Measurements from ENCODE around the gene IPO9.

- TF ChIP-seq POLR2AphosphoS5 (IDR thresholded peaks at IDR 0.05; ENCODE audit: insufficient read depth in 1 of 2, low read depth in 1 of 2): no peak
- TF ChIP-seq CTCF (IDR thresholded peaks at IDR 0.05): no peak
- TF ChIP-seq POLR2A (IDR thresholded peaks at IDR 0.05): no peak
Measured at GRCh38 chr1:201850053-201850397, 21.1 kb downstream of the IPO9 start.
